ENCODE measurements around the gene METAP1.

The METAP1 gene

GRCh38 chr4:99028187-99028586 is 32.7 kb downstream of the METAP1 start:
- Histone ChIP-seq H3K4me3 (replicated peaks; ENCODE audit: insufficient read depth, low read length) (no peak overlapping the region), H3K27ac (replicated peaks) (no peak overlapping the region), H3K27me3 (ENCODE audit: insufficient read depth, poor library complexity, severe bottlenecking) (no peaks in the 10 kb centered on the region)
- TF ChIP-seq REST (IDR thresholded peaks at IDR 0.05; ENCODE audit: insufficient replicate concordance, low read depth) (no peak), GABPA (IDR thresholded peaks at IDR 0.05; ENCODE audit: low read depth) (no peak), SPI1 (IDR thresholded peaks at IDR 0.05; ENCODE audit: borderline replicate concordance, low read depth) (no peak), POLR2AphosphoS5 (IDR thresholded peaks at IDR 0.05; ENCODE audit: low read depth) (no peak), CTCF (IDR thresholded peaks at IDR 0.05; ENCODE audit: insufficient read depth, low read length) (no peak)
- DNase-seq (ENCODE audit: low read depth in 1 of 2, low spot score in 1 of 2): no peak

GRCh38 chr4:99029018-99029735 is 33.7 kb downstream of the METAP1 start:
- Histone ChIP-seq H3K27ac (replicated peaks) (no peak overlapping the region), H3K4me3 (replicated peaks; ENCODE audit: insufficient read depth, low read length) (no peak overlapping the region), H3K27me3 (ENCODE audit: insufficient read depth, poor library complexity, severe bottlenecking) (no peaks in the 10 kb centered on the region)
- TF ChIP-seq SPI1 (IDR thresholded peaks at IDR 0.05; ENCODE audit: borderline replicate concordance, low read depth) (no peak), POLR2AphosphoS5 (IDR thresholded peaks at IDR 0.05; ENCODE audit: low read depth) (no peak)
- DNase-seq (ENCODE audit: low read depth in 1 of 2, low spot score in 1 of 2): no peak

- no peak for DNase-seq (ENCODE audit: low read depth in 1 of 2, low spot score in 1 of 2)
- TF ChIP-seq REST (IDR thresholded peaks at IDR 0.05; ENCODE audit: insufficient replicate concordance, low read depth): no peak
- TF ChIP-seq GABPA (IDR thresholded peaks at IDR 0.05; ENCODE audit: low read depth): no peak
- no peak for TF ChIP-seq SPI1 (IDR thresholded peaks at IDR 0.05; ENCODE audit: borderline replicate concordance, low read depth)
- no peak for TF ChIP-seq POLR2AphosphoS5 (IDR thresholded peaks at IDR 0.05; ENCODE audit: low read depth)
- TF ChIP-seq CTCF (IDR thresholded peaks at IDR 0.05; ENCODE audit: insufficient read depth, low read length): no peak
- H3K27ac ChIP-seq (replicated peaks): no peak overlapping the region
- no peak overlapping the region for H3K4me3 ChIP-seq (replicated peaks; ENCODE audit: insufficient read depth, low read length)
- H3K27me3 ChIP-seq (ENCODE audit: insufficient read depth, poor library complexity, severe bottlenecking): no peaks in the 10 kb centered on the region
Observed at GRCh38 chr4:99029852-99030251, 34.3 kb downstream of the METAP1 start.

- no peak for DNase-seq (ENCODE audit: low read depth in 1 of 2, low spot score in 1 of 2)
- Histone ChIP-seq H3K27me3 (ENCODE audit: insufficient read depth, poor library complexity, severe bottlenecking) (no peaks in the 10 kb centered on the region), H3K27ac (replicated peaks) (no peak overlapping the region), H3K4me3 (replicated peaks; ENCODE audit: insufficient read depth, low read length) (no peak overlapping the region)
- TF ChIP-seq REST (IDR thresholded peaks at IDR 0.05; ENCODE audit: insufficient replicate concordance, low read depth): no peak
- TF ChIP-seq POLR2AphosphoS5 (IDR thresholded peaks at IDR 0.05; ENCODE audit: low read depth): no peak
- TF ChIP-seq GABPA (IDR thresholded peaks at IDR 0.05; ENCODE audit: low read depth): no peak
- no peak for TF ChIP-seq CTCF (IDR thresholded peaks at IDR 0.05; ENCODE audit: insufficient read depth, low read length)
- TF ChIP-seq SPI1 (IDR thresholded peaks at IDR 0.05; ENCODE audit: borderline replicate concordance, low read depth): no peak
Observed at GRCh38 chr4:99033956-99034355, 38.4 kb downstream of the METAP1 start.
